Fibroblast of skin of left quadriceps (primary cell): ENCODE measurements around the gene IFNA4.
"Not testable (repeated sequence)": the region's sequence is repeated elsewhere in the genome, so short reads cannot be mapped to it uniquely, and the experiment has no call there.

Experiments
- DNase-seq, 2 experiments: peaks; one replicate each; pipeline ENCODE4 v3.0.0-alpha.2; 2013; ENCODE audit warnings: low read depth in 2 of 2

Gene IFNA4

DNA sequence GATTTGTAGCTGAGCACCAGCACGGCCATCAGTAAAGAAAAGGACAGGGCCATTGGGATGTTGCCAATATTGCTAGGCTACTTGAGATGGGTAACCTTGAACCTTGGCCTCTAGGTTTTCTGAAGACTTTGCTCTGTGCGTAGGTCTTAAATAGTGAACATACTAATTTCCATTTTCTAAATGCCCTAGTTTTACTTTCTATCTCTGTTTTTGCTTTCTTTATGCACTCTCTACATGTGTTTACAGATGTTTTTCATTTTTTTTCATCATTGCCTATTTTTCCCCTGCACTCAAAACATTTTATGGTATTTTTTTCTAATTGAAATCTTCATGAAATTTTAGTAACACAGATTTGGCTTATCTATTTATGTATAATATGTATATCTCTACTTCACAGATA lies 20.8 kb downstream of the IFNA4 start, which contains the start of gene IFNA21:
IFNA21 (minus strand) TSS at position 101 of the 400 bp plus-strand sequence; CDS start at position 53, 48 bp downstream.
- not testable (repeated sequence) for DNase-seq

DNA sequence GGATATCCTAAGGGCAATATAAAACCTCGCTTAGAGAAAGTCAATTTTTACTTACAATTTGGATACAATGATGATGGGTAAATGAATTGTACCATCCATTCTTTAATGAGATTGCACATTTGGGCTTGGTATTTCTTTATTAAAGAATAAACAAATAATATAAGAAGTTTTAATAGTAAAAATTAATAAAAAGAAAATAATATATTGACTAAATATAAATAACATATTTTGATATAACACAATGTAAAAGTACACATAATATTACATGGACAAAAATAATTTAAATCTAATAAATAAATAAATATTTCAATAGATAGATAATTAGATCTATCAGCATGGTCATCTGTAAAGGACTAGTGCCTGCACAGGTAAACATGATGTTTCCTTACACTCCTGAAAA lies 21.9 kb downstream of the IFNA4 start:
- no peak for DNase-seq

DNA sequence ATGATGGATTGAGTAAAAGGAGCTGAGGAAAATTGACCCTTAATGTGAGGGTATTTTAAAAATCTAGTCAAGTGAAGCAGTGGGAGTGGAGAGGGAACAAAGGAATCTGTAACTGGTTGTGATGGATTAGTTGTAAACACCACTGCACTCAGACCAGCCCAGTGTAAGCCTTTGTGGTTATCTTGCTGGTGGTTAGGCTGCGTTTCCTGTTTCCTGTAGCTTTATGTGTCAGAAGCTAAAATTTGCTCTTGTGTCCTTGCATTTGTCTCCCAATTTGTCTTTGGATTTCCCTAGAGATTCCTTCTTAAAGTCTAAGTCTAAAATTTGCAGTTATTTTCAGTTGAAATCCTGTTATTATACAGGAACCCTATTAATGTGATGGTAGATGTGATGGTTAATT lies 27.2 kb downstream of the IFNA4 start:
- DNase-seq = no peak

DNA sequence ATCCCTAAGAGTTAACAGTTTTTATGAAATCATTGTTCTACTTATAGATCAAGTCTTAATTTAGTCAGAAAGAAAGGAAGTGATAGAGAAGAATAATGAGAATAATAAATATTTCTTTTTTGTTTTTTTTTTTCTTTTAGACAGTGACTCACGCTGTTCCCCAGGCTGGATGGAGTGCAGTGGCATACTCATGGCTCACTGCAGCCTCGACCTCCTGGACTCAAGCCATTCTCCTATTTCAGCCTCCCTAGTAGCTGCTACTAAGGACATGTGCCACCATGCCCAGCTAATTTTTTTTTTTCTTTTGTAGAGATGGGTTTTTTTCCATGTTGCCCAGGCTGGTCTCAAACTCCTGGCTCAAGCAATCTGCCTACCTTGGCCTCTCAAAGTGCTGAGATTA lies 31.9 kb downstream of the IFNA4 start:
- no peak for DNase-seq

DNA sequence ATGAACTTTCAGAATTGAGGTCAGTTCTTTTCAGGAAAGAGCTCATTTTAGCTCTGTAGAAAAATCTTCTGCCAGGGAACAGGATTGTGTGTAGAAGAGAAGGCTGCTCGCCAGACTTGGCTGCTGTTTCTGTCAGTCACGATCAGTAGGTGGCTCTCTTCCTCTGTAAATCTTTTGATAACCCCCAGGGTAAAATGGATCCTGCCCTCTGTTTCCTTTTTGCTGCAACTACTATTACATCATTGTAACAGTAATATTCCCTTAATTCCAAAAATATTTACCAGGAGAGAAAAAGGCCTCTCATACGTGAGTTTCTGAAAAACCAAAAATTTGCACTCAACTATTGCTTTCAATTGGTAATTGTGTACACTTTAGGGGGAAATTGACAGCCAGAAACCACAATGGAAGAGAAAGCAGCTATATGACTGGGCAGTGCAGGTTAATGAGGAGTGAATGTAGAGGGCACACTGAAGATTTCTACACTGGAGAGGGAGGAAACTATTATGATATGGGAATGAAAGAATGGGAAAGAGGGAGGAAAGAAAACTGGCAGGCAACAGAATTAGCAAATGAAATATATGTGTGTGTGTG lies 33.3 kb downstream of the IFNA4 start:
- no peak for DNase-seq

DNA sequence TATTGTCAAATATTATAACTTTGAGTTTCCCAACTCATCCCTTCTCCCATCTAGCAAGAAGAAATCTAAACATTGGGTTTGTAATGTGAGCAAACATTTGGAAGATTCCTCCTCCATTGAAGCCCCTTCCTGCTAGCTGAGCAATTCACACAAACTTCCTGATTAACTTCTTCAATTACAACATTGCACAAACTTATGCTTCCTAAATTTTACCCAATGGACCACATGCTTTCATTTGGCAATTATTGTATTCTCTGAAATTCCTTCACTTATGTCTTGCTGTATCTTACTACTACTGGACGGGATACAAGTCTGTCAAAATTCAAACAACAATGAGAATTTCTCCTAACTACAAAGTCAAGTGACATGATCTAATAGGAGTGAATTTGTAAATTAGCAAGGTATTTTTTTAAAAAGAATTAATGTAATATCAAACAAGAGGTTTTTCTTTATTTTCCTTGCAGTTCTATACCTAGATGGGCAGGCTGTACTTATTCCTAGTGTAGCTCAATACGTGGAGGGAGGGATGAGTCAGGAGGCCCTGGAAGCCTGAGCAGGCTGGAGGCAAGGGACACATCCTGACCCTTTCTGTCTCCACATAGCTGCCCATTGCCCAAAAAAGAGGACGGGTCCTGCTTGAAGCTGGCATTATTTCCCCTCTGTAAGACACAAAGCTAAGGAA lies 33.9 kb downstream of the IFNA4 start:
- DNase-seq = no peak

DNA sequence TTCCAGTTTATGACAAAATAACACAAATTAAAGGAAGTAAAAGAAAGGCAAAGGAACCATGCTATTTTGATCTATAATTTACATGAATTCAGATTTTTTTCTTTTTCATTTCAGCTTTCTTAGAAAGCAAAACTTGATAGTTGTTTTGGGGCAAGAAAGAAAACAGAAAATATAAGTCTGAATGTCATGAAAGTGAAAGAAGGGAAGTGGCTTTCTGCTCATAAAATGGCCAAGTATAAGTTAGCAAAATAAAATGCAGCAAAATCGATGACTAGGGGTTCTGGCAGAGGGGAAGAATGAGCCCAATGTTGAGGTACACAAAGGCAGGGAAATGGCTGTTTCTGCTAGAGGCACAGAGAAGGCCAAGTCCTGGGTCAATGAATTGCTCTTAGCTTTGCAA lies 42.8 kb downstream of the IFNA4 start:
- no peak for DNase-seq

DNA sequence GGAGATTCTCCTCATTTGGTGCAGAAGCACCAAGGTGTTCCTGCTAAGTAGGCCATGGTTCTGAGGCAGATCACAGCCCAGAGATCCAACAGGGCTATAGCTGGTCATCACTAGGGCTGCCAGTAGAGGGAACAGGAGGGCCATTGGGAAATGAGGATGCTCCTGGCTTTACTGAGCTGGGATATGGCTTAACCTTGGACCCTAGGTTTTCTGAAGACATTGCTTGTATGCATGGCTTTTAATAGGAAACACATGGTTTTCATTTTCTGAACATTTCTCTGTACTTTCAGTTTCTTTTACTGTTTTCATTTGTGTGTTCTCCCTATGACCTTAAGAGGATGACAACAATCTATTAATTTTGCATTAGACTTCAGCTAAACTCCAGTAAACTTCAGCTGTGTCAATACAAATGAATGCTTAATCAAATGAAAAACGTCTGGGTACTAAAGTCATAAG lies 45.9 kb downstream of the IFNA4 start, which contains the start of gene IFNW1:
IFNW1 (minus strand) TSS at position 406 of the 456 bp plus-strand sequence; CDS start at position 144, 262 bp downstream.
- no peak for DNase-seq

DNA sequence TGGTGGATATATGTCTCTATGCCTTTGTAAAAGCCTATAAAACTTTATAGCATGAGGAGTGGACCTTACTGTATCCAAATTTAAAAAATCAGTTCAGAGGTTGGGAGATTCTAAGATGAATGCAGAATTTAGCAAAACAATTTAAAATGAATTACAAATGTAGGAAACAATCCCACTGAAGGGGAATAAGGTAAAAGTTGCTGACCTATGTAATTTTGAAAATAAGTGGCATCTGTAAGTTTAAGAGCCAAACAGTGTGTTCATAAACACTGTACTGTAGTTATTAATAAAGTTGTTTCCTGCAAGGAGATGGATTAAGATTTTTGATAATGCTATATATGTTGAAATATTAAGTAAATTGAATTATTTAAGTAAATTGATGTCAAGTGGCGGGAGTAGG lies 50.4 kb downstream of the IFNA4 start:
- DNase-seq = no peak
